Measurements from ENCODE around the gene COL9A3.

COL9A3 gene

DNA sequence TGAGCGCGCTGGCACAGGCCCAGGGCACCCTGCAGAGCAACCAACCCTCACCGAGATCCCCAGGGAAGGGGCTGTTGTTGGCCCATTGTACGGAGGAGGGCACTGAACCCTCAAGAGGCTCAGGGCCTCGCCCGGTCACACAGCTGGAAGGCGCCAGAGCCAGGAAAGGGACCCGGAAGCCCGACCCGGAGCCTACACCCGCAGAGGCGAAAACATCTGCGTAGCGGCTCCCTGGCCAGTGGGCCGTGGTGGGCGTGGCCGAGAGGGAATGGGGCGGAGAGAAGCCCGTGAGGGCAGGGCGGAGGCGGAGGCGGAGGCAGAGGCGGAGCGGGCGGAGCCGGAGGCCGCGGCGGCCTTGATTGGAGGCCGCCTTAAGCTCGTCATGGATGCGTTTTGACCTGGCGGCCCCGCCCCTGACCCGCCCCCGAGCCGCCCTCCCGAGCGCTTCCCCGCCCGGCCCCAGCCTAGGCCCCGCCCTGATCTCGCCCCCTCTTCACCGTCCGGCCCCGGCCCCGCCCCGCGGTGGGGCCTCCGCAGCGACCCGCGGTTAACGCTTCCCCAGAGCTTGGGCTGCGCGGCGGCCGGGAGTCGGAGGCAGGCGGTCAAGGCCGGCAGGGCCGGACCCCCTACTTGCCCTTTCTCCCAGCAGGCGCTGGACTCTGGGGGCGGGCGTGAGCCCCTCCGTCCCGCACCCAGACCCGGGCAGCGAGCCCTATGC lies 22.7 kb upstream of the COL9A3 start:
- TF ChIP-seq EZH2phosphoT487 (IDR thresholded peaks at IDR 0.05; ENCODE audit: low read depth), result no peak
- TF ChIP-seq, protein P1, sequence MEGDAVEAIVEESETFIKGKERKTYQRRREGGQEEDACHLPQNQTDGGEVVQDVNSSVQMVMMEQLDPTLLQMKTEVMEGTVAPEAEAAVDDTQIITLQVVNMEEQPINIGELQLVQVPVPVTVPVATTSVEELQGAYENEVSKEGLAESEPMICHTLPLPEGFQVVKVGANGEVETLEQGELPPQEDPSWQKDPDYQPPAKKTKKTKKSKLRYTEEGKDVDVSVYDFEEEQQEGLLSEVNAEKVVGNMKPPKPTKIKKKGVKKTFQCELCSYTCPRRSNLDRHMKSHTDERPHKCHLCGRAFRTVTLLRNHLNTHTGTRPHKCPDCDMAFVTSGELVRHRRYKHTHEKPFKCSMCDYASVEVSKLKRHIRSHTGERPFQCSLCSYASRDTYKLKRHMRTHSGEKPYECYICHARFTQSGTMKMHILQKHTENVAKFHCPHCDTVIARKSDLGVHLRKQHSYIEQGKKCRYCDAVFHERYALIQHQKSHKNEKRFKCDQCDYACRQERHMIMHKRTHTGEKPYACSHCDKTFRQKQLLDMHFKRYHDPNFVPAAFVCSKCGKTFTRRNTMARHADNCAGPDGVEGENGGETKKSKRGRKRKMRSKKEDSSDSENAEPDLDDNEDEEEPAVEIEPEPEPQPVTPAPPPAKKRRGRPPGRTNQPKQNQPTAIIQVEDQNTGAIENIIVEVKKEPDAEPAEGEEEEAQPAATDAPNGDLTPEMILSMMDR (IDR thresholded peaks at IDR 0.05; ENCODE audit: low read depth, low read length), result no peak
- peak overlapping the region; percentile 97 for H3K9ac ChIP-seq (ENCODE audit: low read length)

DNA sequence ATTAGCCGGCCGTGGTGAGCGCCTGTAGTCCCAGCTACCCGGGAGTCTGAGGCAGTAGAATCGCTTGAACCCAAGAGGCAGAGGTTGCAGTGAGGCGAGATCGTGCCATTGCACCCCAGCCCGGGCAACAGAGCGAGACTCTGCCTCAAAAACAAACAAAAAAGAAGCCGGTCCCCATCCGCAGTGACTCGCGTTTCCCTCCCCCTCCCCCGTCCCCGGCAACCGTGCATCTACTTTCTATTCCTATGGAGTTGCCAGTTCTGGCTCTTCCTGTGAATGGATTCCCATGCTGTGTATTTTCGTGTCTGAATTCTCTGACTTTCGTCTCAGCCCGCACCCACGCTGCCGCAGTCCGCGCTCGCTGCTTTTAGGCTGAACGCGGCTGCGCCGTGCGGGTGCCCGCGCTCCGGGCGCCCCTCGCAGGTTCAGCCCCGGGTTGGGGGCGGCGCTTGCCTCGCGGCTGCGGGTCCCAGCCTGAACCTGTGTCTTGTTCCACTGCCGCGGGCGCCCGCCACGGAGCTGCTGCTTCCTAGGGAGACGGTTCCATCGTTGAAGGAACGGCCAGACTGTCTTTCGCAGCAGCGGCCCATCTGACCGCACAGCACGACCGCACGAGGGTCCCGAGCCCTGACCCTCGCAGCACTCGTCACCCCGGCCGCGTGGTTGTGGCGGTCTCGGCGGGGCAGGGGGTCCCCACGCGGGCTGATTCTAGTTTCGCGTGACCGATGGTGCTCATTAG lies 21.7 kb upstream of the COL9A3 start:
- peak overlapping the region; percentile 91 for H3K4me3 ChIP-seq (ENCODE audit: low read length)
- TF ChIP-seq, protein P1 (IDR thresholded peaks at IDR 0.05; ENCODE audit: low read depth, low read length), result no peak
- no peak for TF ChIP-seq EZH2phosphoT487 (IDR thresholded peaks at IDR 0.05; ENCODE audit: low read depth)
- peaks cover 8% of the 10 kb centered on the region; the same call in 1 of the 2 replicates for H4K20me1 ChIP-seq (ENCODE audit: insufficient read depth, low read length)
- no peaks in the 10 kb centered on the region for H3K9me3 ChIP-seq (ENCODE audit: insufficient read depth, low read length)
- peak overlapping the region; percentile 99 for H3K4me2 ChIP-seq (ENCODE audit: low read length)
- peaks cover 18% of the 10 kb centered on the region for H3K27me3 ChIP-seq (ENCODE audit: low read depth, low read length)
- peak overlapping the region; percentile 92 for H3K27ac ChIP-seq (ENCODE audit: low read length)
- H3K4me1 ChIP-seq (ENCODE audit: low read length), result peaks cover 23% of the 10 kb centered on the region
- peaks cover 8% of the 10 kb centered on the region for H3K79me2 ChIP-seq (ENCODE audit: low read length)
- H3K9ac ChIP-seq (ENCODE audit: low read length), result peak overlapping the region; percentile 97
- H2AFZ ChIP-seq (ENCODE audit: low read depth, low read length), result peak overlapping the region; percentile 80
- peaks cover 27% of the 10 kb centered on the region for H3K36me3 ChIP-seq (replicated peaks; ENCODE audit: low read depth, low read length)

More for the DNA sequence above, 22.7 kb upstream of the COL9A3 start:
- Histone ChIP-seq H3K9me3 (ENCODE audit: insufficient read depth, low read length) (no peaks in the 10 kb centered on the region), H3K79me2 (ENCODE audit: low read length) (peaks cover 8% of the 10 kb centered on the region), H4K20me1 (ENCODE audit: insufficient read depth, low read length) (peaks cover 8% of the 10 kb centered on the region; the same call in 1 of the 2 replicates), H3K27me3 (ENCODE audit: low read depth, low read length) (peaks cover 28% of the 10 kb centered on the region), H3K4me3 (ENCODE audit: low read length) (peak overlapping the region; percentile 91), H3K4me1 (ENCODE audit: low read length) (peaks cover 23% of the 10 kb centered on the region), H2AFZ (ENCODE audit: low read depth, low read length) (peak overlapping the region; percentile 32; the same call in 1 of the 2 replicates), H3K36me3 (replicated peaks; ENCODE audit: low read depth, low read length) (peaks cover 17% of the 10 kb centered on the region), H3K27ac (ENCODE audit: low read length) (peak overlapping the region; percentile 92), H3K4me2 (ENCODE audit: low read length) (peak overlapping the region; percentile 99)

GRCh38 chr20:62796699-62797491 lies 20.0 kb upstream of the COL9A3 start:
- Histone ChIP-seq H3K36me3 (replicated peaks; ENCODE audit: low read depth, low read length) (peaks cover 43% of the 10 kb centered on the region), H3K27ac (ENCODE audit: low read length) (peak overlapping the region; percentile 53), H3K27me3 (ENCODE audit: low read depth, low read length) (peaks cover 11% of the 10 kb centered on the region), H3K9me3 (ENCODE audit: insufficient read depth, low read length) (no peaks in the 10 kb centered on the region), H3K79me2 (ENCODE audit: low read length) (peaks cover 8% of the 10 kb centered on the region), H3K4me2 (ENCODE audit: low read length) (peak overlapping the region; percentile 89), H3K9ac (ENCODE audit: low read length) (peak overlapping the region; percentile 77), H3K4me3 (ENCODE audit: low read length) (peak overlapping the region; percentile 81), H4K20me1 (ENCODE audit: insufficient read depth, low read length) (peaks cover 8% of the 10 kb centered on the region; the same call in 1 of the 2 replicates), H2AFZ (ENCODE audit: low read depth, low read length) (no peak overlapping the region), H3K4me1 (ENCODE audit: low read length) (peaks cover 19% of the 10 kb centered on the region)
- no peak for TF ChIP-seq EZH2phosphoT487 (IDR thresholded peaks at IDR 0.05; ENCODE audit: low read depth)
- TF ChIP-seq, protein P1 (IDR thresholded peaks at IDR 0.05; ENCODE audit: low read depth, low read length), result no peak

Measured in OCI-LY3 (cell line).